Lower lobe of right lung (tissue), 2 donors: Measurements from ENCODE around the gene MED10. TPM values are rescaled to one million over a fixed set of nuclear protein-coding genes. Genes with fewer than 3 reads are reported as not detected.
"Not testable (repeated sequence)": the region's sequence is repeated elsewhere in the genome, so short reads cannot be mapped to it uniquely, and the experiment has no call there.

ENCODE experiments used
- ATAC-seq, 2 donors: fragments of 200-7000 bp; cut with Tn5 transposase; one replicate each; pipeline ENCODE4 v1.9.1; 2020 to 2022; ENCODE audit warnings: mild to moderate bottlenecking in 2 of 2, moderate library complexity in 2 of 2
- DNase-seq: peaks from one replicate; pipeline ENCODE4 v3.0.0-alpha.2; 2020
- H3K27ac ChIP-seq: fragments of 200-600 bp; one replicate; pipeline ENCODE4 v1.8.0; 2022
- H3K27me3 ChIP-seq: fragments of 200-600 bp; one replicate; pipeline ENCODE4 v1.8.0; 2022; ENCODE audit warnings: low read depth
- H3K36me3 ChIP-seq: fragments of 200-600 bp; one replicate; pipeline ENCODE4 v1.8.0; 2022; ENCODE audit warnings: mild to moderate bottlenecking
- H3K4me1 ChIP-seq: fragments of 200-600 bp; one replicate; pipeline ENCODE4 v1.8.0; 2022
- H3K4me3 ChIP-seq: fragments of 200-600 bp; one replicate; pipeline ENCODE4 v1.8.0; 2022; ENCODE audit warnings: mild to moderate bottlenecking
- H3K9me3 ChIP-seq: fragments of 200-600 bp; one replicate; pipeline ENCODE4 v1.8.0; 2022
- CTCF ChIP-seq: fragments of 200-600 bp; IDR thresholded peaks from one replicate; pipeline ENCODE4 v1.8.0; 2022; ENCODE audit warnings: antibody characterized with exemption, mild to moderate bottlenecking
- intact Hi-C: fragments of 100-400 bp; cut with DNase I; formaldehyde crosslinking; loops from one replicate; pipeline ENCODE4 v1.11.0; 2022
- total RNA-seq: library from RNA; stranded (reverse); fragmentation: NEBNext Ultra II Directional; extraction: Animal tissue kit (Norgen Biotek cat#: 25700); gene quantifications from one replicate; pipeline ENCODE4 v1.2.1, GENCODE V29; 2021
- donor health status: DM: no; HTN: yes; CAD: no; lungs with severe emphysema.

MED10 gene
- total RNA-seq, 1 donor from 2014 or later = 30.3 TPM

- no peak for TF ChIP-seq CTCF
- intact Hi-C loops = no loop called here
- DNase-seq (no peak), ATAC-seq (no peak)
- H3K4me1 ChIP-seq = no peaks in the 10 kb centered on the region
- no peaks in the 10 kb centered on the region for H3K9me3 ChIP-seq
- H3K27me3 ChIP-seq = no peaks in the 10 kb centered on the region
- H3K27ac ChIP-seq = no peak overlapping the region
- H3K4me3 ChIP-seq = no peak overlapping the region
- H3K36me3 ChIP-seq = peaks cover 67% of the 10 kb centered on the region
Observed at GRCh38 chr5:6365977-6366590, 12.3 kb downstream of the MED10 start.

- no peaks in the 10 kb centered on the region for H3K4me1 ChIP-seq
- no peaks in the 10 kb centered on the region for H3K9me3 ChIP-seq
- H3K4me3 ChIP-seq = no peak overlapping the region
- DNase-seq (no peak), ATAC-seq (peak in 1 of 2 donors; percentile 40)
- peaks cover 60% of the 10 kb centered on the region for H3K36me3 ChIP-seq
- TF ChIP-seq CTCF = no peak
- H3K27ac ChIP-seq = no peak overlapping the region
- H3K27me3 ChIP-seq = no peaks in the 10 kb centered on the region
- intact Hi-C loops = no loop called here
Observed at GRCh38 chr5:6365142-6365976, 13.0 kb downstream of the MED10 start.

GRCh38 chr5:6363454-6364011 is 14.8 kb downstream of the MED10 start:
- H3K4me1 ChIP-seq, H3K4me3 ChIP-seq, H3K27ac ChIP-seq, ATAC-seq, H3K27me3 ChIP-seq, DNase-seq, H3K9me3 ChIP-seq, intact Hi-C loops: not testable (repeated sequence)
- peaks cover 42% of the 10 kb centered on the region for H3K36me3 ChIP-seq

- no peak for TF ChIP-seq CTCF
- intact Hi-C loops = no loop called here
- H3K4me1 ChIP-seq = no peaks in the 10 kb centered on the region
- no peak overlapping the region for H3K4me3 ChIP-seq
- peaks cover 42% of the 10 kb centered on the region for H3K36me3 ChIP-seq
- no peaks in the 10 kb centered on the region for H3K9me3 ChIP-seq
- no peaks in the 10 kb centered on the region for H3K27me3 ChIP-seq
- ATAC-seq (no peak), DNase-seq (no peak)
- no peak overlapping the region for H3K27ac ChIP-seq
Observed at GRCh38 chr5:6362846-6363245, 15.5 kb downstream of the MED10 start.

GRCh38 chr5:6361101-6361500 is 17.2 kb downstream of the MED10 start:
- H3K27me3 ChIP-seq = no peaks in the 10 kb centered on the region
- ATAC-seq (no peak), DNase-seq (no peak)
- H3K4me3 ChIP-seq = no peak overlapping the region
- peaks cover 25% of the 10 kb centered on the region for H3K36me3 ChIP-seq
- no peak for TF ChIP-seq CTCF
- intact Hi-C loops = no loop called here
- no peak overlapping the region for H3K27ac ChIP-seq
- H3K4me1 ChIP-seq = no peaks in the 10 kb centered on the region
- no peaks in the 10 kb centered on the region for H3K9me3 ChIP-seq
